GM18517 (cell line): ENCODE data around the gene FAM78A.
"Not testable (repeated sequence)": the region's sequence is repeated elsewhere in the genome, so short reads cannot be mapped to it uniquely, and the experiment has no call there.

Experiments used
- ATAC-seq: cut with Tn5 transposase; IDR thresholded peaks from one replicate; pipeline ENCODE4 v1.9.1; 2021; ENCODE audit warnings: mild to moderate bottlenecking, moderate library complexity; ENCODE audit not compliant: unreplicated experiment

FAM78A gene

GRCh38 chr9:131216806-131217205 lies 59.5 kb downstream of the FAM78A start:
- no peak for ATAC-seq

- no peak for ATAC-seq
These were observed 61.4 kb downstream of the FAM78A start for GRCh38 chr9:131214876-131215275.

- no peak for ATAC-seq
These were observed 61.9 kb downstream of the FAM78A start for GRCh38 chr9:131214286-131214856.

- not testable (repeated sequence) for ATAC-seq
These were observed 64.4 kb downstream of the FAM78A start for GRCh38 chr9:131211920-131212319.
